Heart left ventricle (tissue), 16 donors: ENCODE data around the gene TBC1D10B. TPM values are rescaled to one million over a fixed set of nuclear protein-coding genes. Genes with fewer than 3 reads are reported as not detected.
"Not testable (repeated sequence)": the region's sequence is repeated elsewhere in the genome, so short reads cannot be mapped to it uniquely, and the experiment has no call there.

Source experiments
- ATAC-seq, 4 donors: fragments of 200-7000 bp; cut with Tn5 transposase; one replicate each; pipeline ENCODE4 v1.9.1; 2020 to 2022; ENCODE audit warnings: moderate library complexity in 4 of 4, mild to moderate bottlenecking in 3 of 4, moderate number of reproducible peaks in 1 of 4
- DNase-seq, 5 donors: peaks; one replicate each; pipeline ENCODE4 v3.0.0-alpha.2; 2020
- H3K27ac ChIP-seq, 12 donors: fragments of 200-600 bp; sonication (generic) in 4 of 12; one replicate each; pipeline versions ENCODE4 v1.5.0 to v1.8.0; 2016 to 2022; ENCODE audit warnings: mild to moderate bottlenecking in 2 of 12
- H3K27me3 ChIP-seq, 9 donors: fragments of 200-600 bp; sonication (generic) in 2 of 9; one replicate each; pipeline versions ENCODE4 v1.5.1 to v1.8.0; 2016 to 2022; ENCODE audit warnings: mild to moderate bottlenecking in 3 of 9
- H3K36me3 ChIP-seq, 9 donors: fragments of 200-600 bp; sonication (generic) in 2 of 9; one replicate each; pipeline versions ENCODE4 v1.5.0 to v1.8.0; 2018 to 2022; ENCODE audit warnings: mild to moderate bottlenecking in 2 of 9
- H3K4me1 ChIP-seq, 12 donors: fragments of 200-600 bp; sonication (generic) in 4 of 12; one replicate each; pipeline versions ENCODE4 v1.5.0 to v1.8.0; 2016 to 2022; ENCODE audit warnings: mild to moderate bottlenecking in 3 of 12
- H3K4me3 ChIP-seq, 12 donors: fragments of 200-600 bp; sonication (generic) in 4 of 12; one replicate each; pipeline versions ENCODE4 v1.5.0 to v1.8.0; 2017 to 2022; ENCODE audit warnings: mild to moderate bottlenecking in 9 of 12, moderate library complexity in 4 of 12
- H3K9me3 ChIP-seq, 12 donors: fragments of 200-600 bp; sonication (generic) in 4 of 12; one replicate each; pipeline versions ENCODE4 v1.5.0 to v1.8.0; 2016 to 2022; ENCODE audit warnings: mild to moderate bottlenecking in 1 of 12
- POLR2A ChIP-seq, 2 donors: fragments of 450-650 bp; IDR thresholded peaks; one replicate each; pipeline ENCODE4 v1.6.1; 2017; ENCODE audit warnings: antibody characterized with exemption in 2 of 2, mild to moderate bottlenecking in 2 of 2, moderate library complexity in 2 of 2
- WGBS, 4 donors: extraction: QIAGEN DNeasy Blood & Tissue Kit in 2 of 4; methylation state at CpG; one replicate each; pipeline versions ENCODE4 v1.1.5 to v1.1.7; 2013 to 2018; 5-methylcytosine and 5-hydroxymethylcytosine counted together
- intact Hi-C, 10 donors: fragments of 100-400 bp; cut with DNase I; formaldehyde crosslinking; loops; one replicate each; pipeline versions ENCODE4 v1.11.1 to v1.14.2; 2022
- polyA plus RNA-seq, 2 donors: library from polyadenylated mRNA; stranded (reverse); fragments of 200-250 nt; gene quantifications; one replicate each; pipeline ENCODE4 v1.2.3, GENCODE V29; 2013
- total RNA-seq, 9 donors: library from RNA; depleted of rRNA in 2 of 9; stranded (reverse); fragments of >200 nt in 2 of 9; fragmentation: NEBNext Ultra II Directional in 3 of 9; extraction: Animal tissue kit (Norgen Biotek cat#: 25700) in 3 of 9; gene quantifications; one replicate each; pipeline versions ENCODE4 v1.1.0 to v1.2.4, GENCODE V29; 2016 to 2023
- TF ChIP-seq, protein P1 (sequence below), 12 donors: fragments of 200-600 bp; sonication (generic) in 4 of 12; IDR thresholded peaks; one replicate each; pipeline versions ENCODE4 v1.5.0 to v1.8.0; 2018 to 2022; ENCODE audit warnings: antibody characterized with exemption in 12 of 12, mild to moderate bottlenecking in 5 of 12
- donor health status: ischemic (EF 13 %, LVEDD 7.1; RV severe dilation, severe dysfunction).
- donor health status: healthy with polysubstance abuse.
- donor health status: DM: no; HTN: yes; CAD: no.
- donor health status: DM: no; HTN: no; CAD: no.
- donor health status: ischemic (EF 25% LVEDD 6.9; RV normal size, moderate dysfunction).
- donor health status: ischemic (EF 25% LVEDD 5.7; RV mildly dilated, moderate dysfunction).
- donor health status: healthy.
- donor health status: DM: yes; HTN: yes; CAD: no.
- donor health status: ischemic (EF 35%, LVEDD 5.7; RV mildly dilated, moderate dysfunction).
- donor health status: nonischemic (EF 11% LVEDD 7.7; RV severe dilation, severe dysfunction).
- donor health status: DM: yes; HTN: yes; CAD: no.
- donor health status: PGD.
- donor health status: ischemic (EF 29% LVEDD 5.4; RV normal size, mild dysfunction).
- donor health status: nonischemic (EF 23%, LVEDD 6.1; RV moderate dilation, normal function).

Gene TBC1D10B
- total and polyA plus RNA-seq, 11 donors = 16.9 to 40.0 (median 24.2) TPM

DNA sequence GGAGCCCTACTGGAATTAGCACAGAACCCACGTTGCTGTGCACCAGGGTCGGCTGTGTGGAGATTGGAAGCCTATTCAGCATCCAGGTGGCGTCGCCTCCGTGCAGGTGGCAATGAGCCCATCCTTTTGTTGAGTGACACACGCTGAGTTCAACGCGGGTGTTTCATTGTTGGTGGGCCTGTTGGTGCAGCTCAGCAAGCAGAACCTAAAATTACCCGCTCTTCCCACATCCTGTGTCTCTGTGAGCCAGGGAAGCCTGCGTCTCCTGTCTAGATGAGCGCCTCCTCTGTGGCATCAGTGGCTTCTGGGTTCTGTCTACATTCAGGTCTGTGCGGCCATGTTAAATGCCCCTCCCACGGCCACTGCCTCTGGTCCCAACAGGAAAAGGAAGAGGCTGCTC is 29.7 kb downstream of the TBC1D10B start:
- no peaks in the 10 kb centered on the region for H3K9me3 ChIP-seq
- no peak overlapping the region for H3K4me3 ChIP-seq
- DNase-seq (no peak), ATAC-seq (no peak)
- TF ChIP-seq, protein P1, sequence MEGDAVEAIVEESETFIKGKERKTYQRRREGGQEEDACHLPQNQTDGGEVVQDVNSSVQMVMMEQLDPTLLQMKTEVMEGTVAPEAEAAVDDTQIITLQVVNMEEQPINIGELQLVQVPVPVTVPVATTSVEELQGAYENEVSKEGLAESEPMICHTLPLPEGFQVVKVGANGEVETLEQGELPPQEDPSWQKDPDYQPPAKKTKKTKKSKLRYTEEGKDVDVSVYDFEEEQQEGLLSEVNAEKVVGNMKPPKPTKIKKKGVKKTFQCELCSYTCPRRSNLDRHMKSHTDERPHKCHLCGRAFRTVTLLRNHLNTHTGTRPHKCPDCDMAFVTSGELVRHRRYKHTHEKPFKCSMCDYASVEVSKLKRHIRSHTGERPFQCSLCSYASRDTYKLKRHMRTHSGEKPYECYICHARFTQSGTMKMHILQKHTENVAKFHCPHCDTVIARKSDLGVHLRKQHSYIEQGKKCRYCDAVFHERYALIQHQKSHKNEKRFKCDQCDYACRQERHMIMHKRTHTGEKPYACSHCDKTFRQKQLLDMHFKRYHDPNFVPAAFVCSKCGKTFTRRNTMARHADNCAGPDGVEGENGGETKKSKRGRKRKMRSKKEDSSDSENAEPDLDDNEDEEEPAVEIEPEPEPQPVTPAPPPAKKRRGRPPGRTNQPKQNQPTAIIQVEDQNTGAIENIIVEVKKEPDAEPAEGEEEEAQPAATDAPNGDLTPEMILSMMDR (IDR thresholded peaks at IDR 0.05) = no peak
- TF ChIP-seq POLR2A (IDR thresholded peaks at IDR 0.05) = no peak
- no peaks in the 10 kb centered on the region for H3K36me3 ChIP-seq
- H3K4me1 ChIP-seq = peaks cover 0 to 9% (median 5%) of the 10 kb centered on the region in 12 donors
- intact Hi-C loops = no loop called here
- H3K27ac ChIP-seq = no peak overlapping the region
- no peaks in the 10 kb centered on the region for H3K27me3 ChIP-seq
- WGBS, 4 donors = 89 to 93% (median 91%) methylated on average over 11 to 13 of the region's 13 CpGs

DNA sequence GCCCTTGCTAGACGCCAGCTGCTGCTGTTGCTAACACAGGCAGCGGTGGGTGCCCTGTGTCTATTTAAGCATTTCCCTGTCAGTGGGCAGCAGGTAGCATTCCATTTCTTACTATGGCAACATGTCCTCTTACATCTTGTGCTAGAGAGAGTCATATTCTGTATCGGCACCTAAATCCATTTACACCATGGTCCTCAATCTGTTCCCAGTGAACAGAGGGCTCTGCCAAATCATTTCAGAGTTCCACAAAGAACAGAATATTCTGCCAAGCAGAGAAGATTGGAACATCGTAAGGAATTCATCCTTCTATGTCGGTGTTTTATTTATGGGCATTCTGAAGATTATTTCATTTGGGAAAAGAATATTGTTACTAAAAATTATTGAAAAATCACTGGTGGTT is 31.6 kb downstream of the TBC1D10B start:
- H3K36me3 ChIP-seq, H3K4me3 ChIP-seq, ATAC-seq, H3K27ac ChIP-seq, intact Hi-C loops, H3K27me3 ChIP-seq, H3K9me3 ChIP-seq, DNase-seq: not testable (repeated sequence)
- WGBS, 4 donors = 70 to 96% (median 91%) methylated on average over 4 to 5 of the region's 5 CpGs
- peaks cover 0 to 11% (median 6%) of the 10 kb centered on the region in 12 donors for H3K4me1 ChIP-seq

DNA sequence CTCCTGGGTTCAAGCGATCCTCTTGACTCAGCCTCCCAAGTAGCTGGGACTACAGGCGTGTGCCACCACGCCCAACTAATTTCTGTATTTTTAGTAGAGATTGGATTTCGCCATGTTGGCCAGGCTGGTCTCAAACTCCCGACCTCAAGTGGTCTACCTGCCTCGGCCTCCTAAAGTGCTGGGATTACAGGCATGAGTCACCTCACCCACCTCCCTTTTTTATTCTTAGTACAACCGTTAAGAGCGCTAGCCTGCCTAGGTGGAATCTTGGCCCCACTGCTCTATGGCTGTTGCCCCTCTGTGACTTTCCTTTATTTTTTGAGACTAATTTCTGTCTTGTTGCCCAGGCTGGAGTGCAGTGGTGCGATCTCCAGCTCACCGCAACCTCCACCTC is 32.3 kb downstream of the TBC1D10B start:
- H3K36me3 ChIP-seq, intact Hi-C loops, H3K27ac ChIP-seq, ATAC-seq, H3K27me3 ChIP-seq, H3K9me3 ChIP-seq, H3K4me3 ChIP-seq, DNase-seq: not testable (repeated sequence)
- peaks cover 0 to 11% (median 6%) of the 10 kb centered on the region in 12 donors for H3K4me1 ChIP-seq
- WGBS, 4 donors = 95 to 97% (median 96%) methylated on average over 10 of the region's 10 CpGs

DNA sequence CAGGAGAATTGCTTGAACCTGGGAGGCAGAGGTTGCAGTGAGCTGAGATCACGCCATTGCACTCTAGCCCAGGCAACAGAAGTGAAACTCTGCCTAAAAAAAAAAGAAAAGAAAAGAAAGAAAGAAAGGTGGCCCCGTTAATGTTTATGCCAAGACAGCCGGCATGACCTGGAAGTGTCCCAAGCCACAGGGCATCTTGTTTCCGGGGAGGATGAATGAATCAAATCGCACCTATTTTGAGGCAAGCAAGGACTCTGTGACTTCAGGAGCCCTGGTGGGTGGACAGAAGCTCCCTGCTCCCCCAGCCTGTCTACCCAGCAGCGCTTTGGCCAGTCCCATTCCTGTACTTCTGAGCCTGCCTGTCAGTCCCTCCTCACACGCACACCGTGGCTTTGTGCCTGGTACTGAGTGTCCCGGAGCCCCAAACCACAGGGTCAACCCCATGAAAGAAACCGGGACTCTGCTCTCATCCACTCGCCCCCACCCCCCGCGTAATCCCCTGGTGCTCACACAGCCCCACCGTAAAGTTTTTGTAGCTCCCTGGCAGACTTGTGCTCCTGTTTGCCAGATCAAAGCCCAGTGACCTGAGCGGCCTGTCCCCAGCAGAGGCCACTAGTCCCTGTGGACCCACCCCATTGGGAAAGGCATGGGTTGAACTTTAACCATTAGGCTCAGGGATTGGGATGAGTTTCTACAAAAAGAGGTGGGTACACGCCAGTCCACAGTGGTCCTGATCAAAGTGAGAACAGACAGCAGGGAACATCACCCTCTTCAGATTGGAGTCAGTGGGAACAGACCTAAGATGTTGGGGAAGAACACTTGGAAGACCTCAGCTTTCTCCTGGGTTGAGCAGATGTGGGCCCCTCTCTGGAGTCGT is 34.5 kb downstream of the TBC1D10B start:
- no peaks in the 10 kb centered on the region for H3K36me3 ChIP-seq
- ATAC-seq = peak; percentile 28 to 65 (median 38)
- TF ChIP-seq, protein P1 (IDR thresholded peaks at IDR 0.05) = no peak
- TF ChIP-seq POLR2A (IDR thresholded peaks at IDR 0.05) = no peak
- intact Hi-C loops = loop anchor here in 1 of 10 donors (2.0 kb wide), 1 partner anchor 19 kb away; the partner anchor contains the start of gene CD2BP2
- peak overlapping the region in 11 of 12 donors; percentile 93 to 98 (median 97) for H3K27ac ChIP-seq
- H3K9me3 ChIP-seq = no peaks in the 10 kb centered on the region
- H3K4me3 ChIP-seq = peak overlapping the region; percentile 49 to 95 (median 78)
- no peaks in the 10 kb centered on the region for H3K27me3 ChIP-seq
- WGBS, 4 donors = 47 to 54% (median 51%) methylated on average over 16 to 17 of the region's 17 CpGs
- peaks cover 0 to 13% (median 7%) of the 10 kb centered on the region in 12 donors for H3K4me1 ChIP-seq
- DNase-seq = peak in 3 of 5 donors; percentile 25 to 56 (median 32)

DNA sequence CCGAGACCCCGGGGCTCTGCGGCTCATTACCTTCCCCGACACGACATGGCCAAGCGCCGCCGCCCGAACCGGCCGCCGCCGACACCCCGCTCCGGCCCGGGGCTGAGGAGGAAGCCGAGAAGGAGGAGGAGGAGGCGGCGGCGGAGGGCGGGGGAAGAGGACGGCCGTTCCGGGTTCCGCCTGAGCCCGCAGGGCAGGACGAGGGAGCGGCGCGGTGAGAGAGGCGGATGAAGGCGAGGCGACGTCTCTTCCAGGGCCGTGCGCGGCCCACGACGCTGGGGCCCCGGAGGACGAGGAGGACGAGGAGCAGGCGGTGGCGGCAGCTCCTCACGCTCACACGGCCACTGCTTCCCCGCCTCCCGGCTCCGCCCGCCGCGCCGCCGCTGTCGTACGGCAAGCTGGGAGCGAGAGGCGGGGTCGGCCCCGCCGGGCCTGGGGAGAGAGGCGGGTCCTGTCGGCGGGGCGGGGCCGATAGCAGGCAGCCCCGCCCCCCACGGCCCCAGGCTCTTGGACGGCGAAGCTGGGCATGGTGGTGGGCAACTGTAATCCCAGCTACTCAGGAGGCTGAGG is 35.2 kb downstream of the TBC1D10B start:
- Histone ChIP-seq H3K4me3 (peak overlapping the region; percentile 49 to 95 (median 78)), H3K27ac (peak overlapping the region; percentile 75 to 98 (median 96)), H3K4me1 (peaks cover 0 to 13% (median 7%) of the 10 kb centered on the region in 12 donors)
- DNase-seq (peak; percentile 87 to 93 (median 89)), ATAC-seq (peak; percentile 89 to 95 (median 94))
- peak in 1 of 2 donors; percentile 85 for TF ChIP-seq POLR2A (IDR thresholded peaks at IDR 0.05)
- H3K36me3 ChIP-seq, H3K9me3 ChIP-seq, H3K27me3 ChIP-seq: not testable (repeated sequence)
- intact Hi-C loops = loop anchor here in 1 of 10 donors (2.0 kb wide), 1 partner anchor 20 kb away; the partner anchor contains the start of gene CD2BP2
- 0% methylated on average over 39 to 70 of the region's 70 CpGs for WGBS, 4 donors

DNA sequence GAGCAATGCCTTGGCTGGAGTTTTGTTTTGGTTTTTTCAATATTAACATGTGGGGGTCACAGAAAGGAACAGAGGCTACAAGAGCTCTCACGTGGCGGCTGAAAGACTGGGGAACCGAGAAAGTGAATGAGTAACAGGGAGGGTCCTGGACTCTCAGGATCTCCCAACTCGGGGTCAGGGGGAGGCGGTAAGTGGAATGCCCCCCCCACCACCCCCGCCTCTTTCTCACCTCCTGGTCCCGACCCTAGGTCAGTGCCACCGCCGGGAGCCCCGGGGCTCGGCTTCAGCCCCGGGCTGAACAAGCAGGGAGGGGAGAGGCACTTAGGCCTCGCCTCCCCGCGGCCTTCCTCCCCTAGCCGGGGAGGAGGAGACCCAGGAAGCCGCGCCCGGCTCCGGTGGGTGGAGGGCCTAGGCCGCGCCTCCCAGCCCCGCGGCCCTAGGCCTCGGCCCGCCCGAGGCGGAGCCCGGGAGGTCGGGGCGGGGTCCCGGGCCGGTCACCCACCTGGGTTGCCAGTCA is 35.8 kb downstream of the TBC1D10B start:
- not testable (repeated sequence) for H3K9me3 ChIP-seq, H3K36me3 ChIP-seq, H3K27me3 ChIP-seq
- WGBS, 4 donors = 0 to 1% (median 0%) methylated on average over 3 to 28 of the region's 33 CpGs
- peak; percentile 85 to 94 (median 89) for DNase-seq
- Histone ChIP-seq H3K4me1 (peaks cover 0 to 13% (median 7%) of the 10 kb centered on the region in 12 donors), H3K27ac (peak overlapping the region; percentile 41 to 98 (median 96)), H3K4me3 (peak overlapping the region; percentile 49 to 95 (median 78))
- ATAC-seq = peak; percentile 88 to 98 (median 97)
- intact Hi-C loops = loop anchor here in 1 of 10 donors (2.0 kb wide), 1 partner anchor 20 kb away; the partner anchor contains the start of gene CD2BP2

DNA sequence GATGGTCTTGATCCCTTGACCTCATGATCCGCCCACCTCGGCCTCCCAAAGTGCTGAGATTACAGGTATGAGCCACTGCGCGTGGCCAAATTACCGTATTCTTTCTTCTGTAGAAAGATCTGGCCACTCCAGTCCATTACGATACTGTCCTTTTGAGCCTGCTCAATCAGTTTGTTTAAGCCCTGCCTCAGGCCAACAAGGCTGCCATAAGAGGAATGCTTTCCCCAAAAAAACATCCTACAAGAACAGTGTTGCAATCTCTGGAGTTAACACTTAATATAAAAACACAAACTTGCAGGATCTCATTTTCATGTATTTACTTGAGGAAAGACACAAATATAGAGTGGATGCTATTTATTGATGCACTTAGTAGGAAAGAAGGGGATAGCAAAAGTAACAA is 46.1 kb downstream of the TBC1D10B start:
- DNase-seq, ATAC-seq, H3K36me3 ChIP-seq, intact Hi-C loops, H3K27ac ChIP-seq, H3K27me3 ChIP-seq, H3K9me3 ChIP-seq, H3K4me1 ChIP-seq, H3K4me3 ChIP-seq: not testable (repeated sequence)
- WGBS, 4 donors = 92 to 96% (median 93%) methylated on average over 6 of the region's 6 CpGs

DNA sequence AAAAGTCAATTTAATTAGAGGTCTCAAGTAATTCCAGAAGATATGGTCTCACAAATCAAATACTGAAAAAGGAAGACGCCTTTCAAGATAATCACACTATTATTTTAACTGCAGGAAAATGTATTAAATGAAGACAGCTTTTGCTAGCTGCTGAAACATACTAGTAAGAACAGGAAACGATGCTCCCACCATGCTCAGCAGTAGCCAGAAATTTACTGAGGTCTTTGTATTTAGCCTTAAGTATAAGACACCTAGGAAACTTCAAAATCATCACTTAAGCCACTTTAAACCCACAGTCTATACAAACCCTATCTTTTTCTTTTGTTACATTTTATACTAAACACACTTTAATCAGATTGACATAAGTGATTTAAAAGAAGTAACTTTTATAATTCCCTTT is 51.6 kb downstream of the TBC1D10B start:
- ATAC-seq, DNase-seq, H3K27me3 ChIP-seq, H3K27ac ChIP-seq, H3K36me3 ChIP-seq, H3K4me3 ChIP-seq, intact Hi-C loops, H3K9me3 ChIP-seq: not testable (repeated sequence)
- WGBS, 4 donors = 39 to 59% (median 50%) methylated on average over 2 of the region's 2 CpGs
- peaks cover 0 to 16% (median 0%) of the 10 kb centered on the region in 12 donors for H3K4me1 ChIP-seq
